ENCODE results near the gene ZFHX2. TPM values are rescaled to one million over a fixed set of nuclear protein-coding genes. Genes with fewer than 3 reads are reported as not detected.

Gene ZFHX2
- total RNA-seq, 1 donor, result 0.36 TPM

DNA sequence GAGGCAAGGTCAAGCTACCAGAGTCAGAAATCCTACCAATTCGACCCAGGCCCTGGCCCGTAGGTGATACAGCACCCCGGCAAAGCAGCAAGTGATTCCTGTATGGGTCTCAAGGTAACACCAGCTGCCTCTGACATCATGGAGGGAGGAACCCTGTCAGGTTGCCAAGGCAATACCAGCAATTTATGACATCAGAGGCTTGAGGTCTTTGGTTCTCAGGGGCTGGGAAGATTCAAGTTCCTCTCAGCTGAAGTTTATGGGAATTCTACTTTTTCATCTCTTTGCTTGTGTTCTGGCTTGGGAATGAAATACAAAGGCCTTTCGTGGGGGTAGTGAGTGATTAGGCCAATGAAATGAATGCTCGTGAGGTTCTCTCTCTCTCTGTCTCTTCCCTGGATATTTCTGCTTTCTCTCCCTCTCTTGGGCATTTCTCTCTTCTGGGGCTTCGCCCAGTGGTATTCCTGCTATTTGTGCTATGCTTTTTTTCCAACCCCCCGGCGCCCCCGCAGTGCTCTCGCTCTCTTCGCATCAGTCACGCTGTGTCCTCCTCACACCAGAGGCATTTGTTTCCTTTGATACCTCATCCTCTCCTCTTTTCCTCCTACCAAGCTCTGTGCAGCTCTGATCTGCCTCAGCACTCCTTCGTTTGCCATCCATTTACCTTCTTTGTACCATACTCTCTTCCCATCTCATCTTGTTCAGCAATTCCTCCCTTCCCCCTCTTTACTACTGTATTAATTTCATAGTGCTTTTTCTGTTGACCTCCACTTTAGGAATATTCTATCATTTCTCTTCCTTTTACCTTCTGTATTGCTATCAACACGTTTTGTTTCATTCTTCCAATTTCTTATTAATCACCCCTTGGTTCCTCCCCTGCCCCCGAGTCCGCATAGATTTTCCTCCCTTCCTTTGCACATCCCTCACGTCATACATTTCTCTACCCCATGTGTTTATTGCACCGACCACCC lies 2.9 kb downstream of the ZFHX2 start:
- no peak overlapping the region for H3K4me3 ChIP-seq (ENCODE audit: low read depth, low read length)
- TF ChIP-seq, protein P1, sequence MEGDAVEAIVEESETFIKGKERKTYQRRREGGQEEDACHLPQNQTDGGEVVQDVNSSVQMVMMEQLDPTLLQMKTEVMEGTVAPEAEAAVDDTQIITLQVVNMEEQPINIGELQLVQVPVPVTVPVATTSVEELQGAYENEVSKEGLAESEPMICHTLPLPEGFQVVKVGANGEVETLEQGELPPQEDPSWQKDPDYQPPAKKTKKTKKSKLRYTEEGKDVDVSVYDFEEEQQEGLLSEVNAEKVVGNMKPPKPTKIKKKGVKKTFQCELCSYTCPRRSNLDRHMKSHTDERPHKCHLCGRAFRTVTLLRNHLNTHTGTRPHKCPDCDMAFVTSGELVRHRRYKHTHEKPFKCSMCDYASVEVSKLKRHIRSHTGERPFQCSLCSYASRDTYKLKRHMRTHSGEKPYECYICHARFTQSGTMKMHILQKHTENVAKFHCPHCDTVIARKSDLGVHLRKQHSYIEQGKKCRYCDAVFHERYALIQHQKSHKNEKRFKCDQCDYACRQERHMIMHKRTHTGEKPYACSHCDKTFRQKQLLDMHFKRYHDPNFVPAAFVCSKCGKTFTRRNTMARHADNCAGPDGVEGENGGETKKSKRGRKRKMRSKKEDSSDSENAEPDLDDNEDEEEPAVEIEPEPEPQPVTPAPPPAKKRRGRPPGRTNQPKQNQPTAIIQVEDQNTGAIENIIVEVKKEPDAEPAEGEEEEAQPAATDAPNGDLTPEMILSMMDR (IDR thresholded peaks at IDR 0.05; ENCODE audit: insufficient read depth, low read length), result no peak
- no peak for DNase-seq (ENCODE audit: low read depth)

DNA sequence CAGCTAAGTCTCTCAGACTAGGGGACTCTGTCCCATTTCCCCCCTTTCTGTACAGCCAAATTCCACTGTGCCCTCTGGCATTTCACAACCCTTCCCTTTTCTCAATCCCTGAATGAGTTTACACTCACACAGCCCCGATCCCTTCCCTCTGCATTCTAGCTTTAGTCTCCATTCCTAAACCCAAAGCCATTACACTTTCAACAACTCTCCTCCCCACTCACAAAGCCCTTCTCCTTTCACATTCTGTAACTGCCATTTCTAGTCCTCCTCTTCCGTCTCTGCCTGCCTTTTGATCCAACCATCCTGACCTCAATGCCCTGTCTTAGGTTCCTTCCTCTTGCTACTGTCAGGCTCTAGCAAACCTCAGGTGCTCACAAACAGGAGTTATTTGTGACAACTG lies 3.6 kb downstream of the ZFHX2 start:
- DNase-seq (ENCODE audit: low read depth), result no peak
- H3K4me3 ChIP-seq (ENCODE audit: low read depth, low read length), result no peak overlapping the region
- TF ChIP-seq, protein P1 (IDR thresholded peaks at IDR 0.05; ENCODE audit: insufficient read depth, low read length), result no peak

DNA sequence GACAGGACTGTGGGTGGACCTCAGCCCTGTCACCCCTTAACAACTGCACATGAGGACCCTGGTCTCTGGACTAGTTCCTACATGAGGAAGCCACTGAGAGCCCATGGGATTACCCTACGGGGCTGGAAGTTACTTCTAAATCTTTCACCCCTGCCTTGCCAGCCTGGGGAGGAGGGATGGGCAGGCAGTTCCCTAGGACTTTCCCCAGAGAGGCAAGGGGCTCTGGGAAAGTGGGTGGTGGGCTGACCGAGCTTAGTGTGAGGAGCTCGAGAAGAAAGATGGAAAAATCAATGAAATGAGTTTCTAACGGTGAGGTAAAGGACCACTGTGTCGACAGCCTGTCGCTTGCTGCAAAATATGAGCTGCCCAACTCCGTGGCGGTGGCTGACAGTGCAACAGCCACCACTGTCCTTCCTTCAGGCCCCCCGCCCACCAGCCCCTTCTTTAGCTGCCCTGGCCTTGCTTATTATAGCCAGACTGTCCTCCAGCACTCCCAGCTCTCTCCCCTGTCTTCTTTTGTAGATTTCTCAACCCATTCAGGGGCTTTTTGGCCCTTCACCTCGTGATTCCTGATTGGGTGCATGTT lies 5.0 kb downstream of the ZFHX2 start:
- DNase-seq (ENCODE audit: low read depth), result no peak
- no peak overlapping the region for H3K4me3 ChIP-seq (ENCODE audit: low read depth, low read length)
- TF ChIP-seq, protein P1 (IDR thresholded peaks at IDR 0.05; ENCODE audit: insufficient read depth, low read length), result no peak

DNA sequence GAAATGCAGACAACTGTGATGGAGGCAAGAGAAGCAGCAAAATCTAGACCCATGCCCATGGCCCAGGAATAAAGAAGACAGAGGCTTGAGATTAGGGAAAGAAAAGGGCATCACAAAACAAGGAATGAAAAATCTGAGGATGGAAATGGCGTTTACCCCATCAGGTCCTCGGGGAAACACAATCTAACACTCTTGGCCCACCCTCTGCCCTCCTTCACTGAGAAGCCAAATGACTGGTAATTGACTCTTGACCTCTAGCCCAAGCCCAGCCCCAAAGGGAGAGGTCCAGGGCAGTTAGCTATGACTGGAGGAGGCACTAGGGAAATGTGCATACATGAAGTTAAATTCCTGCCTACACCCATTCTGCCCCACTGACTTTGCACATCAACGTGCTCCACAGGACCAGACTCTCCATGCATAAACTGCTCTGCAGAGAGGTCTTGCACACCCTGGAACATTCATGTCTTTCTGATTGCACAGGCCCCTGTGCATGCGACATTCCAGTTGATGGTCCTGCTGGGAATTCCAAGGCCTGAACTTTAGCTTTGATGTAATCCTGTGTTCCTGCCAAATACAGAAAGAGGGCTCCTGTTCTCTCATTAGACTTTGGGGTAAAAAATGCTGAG lies 5.7 kb downstream of the ZFHX2 start:
- no peak for DNase-seq (ENCODE audit: low read depth)
- H3K4me3 ChIP-seq (ENCODE audit: low read depth, low read length), result no peak overlapping the region
- TF ChIP-seq, protein P1 (IDR thresholded peaks at IDR 0.05; ENCODE audit: insufficient read depth, low read length), result no peak

DNA sequence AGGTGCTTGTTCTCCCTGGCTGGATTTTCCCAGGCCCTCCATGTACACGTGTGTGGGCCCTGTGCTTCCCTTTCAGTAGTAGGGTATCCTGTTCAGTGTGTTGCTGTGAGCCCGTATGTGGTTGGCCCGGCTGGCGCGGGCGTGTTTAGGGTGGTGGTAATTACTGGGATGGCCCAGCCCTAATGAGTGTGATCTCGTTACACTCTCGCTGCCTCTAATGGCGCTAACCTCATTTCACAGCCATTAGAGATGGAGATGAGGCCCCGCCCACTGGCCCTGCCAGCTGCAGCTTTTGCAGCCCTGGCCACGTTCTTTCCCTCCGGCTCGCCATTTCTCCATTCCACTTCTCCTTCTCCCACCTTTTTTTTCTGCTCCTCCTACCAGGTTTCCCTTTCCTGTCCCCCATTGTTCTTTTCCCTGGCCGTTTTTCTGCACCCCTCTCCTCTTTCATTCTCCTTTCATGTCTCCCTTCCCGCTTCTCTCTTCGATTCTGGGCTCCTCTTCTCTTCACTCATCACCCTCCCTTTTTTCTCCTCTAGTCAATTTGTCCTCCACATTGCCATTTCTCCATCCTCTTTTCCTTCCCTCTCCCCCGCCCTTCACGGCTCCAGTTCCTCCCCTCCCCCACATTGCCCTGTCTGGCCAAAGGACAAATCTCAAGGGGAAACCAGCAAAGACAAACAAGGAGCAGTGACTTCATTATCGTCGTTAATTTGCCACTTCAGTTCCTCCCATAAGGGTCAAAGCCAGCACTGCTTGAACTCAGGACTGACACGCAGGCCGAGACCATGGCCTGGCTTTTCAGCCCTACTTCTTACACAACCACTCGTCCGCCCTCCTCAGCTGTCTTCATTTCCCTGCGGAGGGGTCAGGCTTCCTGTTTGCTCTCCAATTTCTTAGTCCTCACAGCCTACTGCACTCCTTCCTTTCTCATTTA lies 6.8 kb downstream of the ZFHX2 start:
- no peak for DNase-seq (ENCODE audit: low read depth)
- no peak overlapping the region for H3K4me3 ChIP-seq (ENCODE audit: low read depth, low read length)
- TF ChIP-seq, protein P1 (IDR thresholded peaks at IDR 0.05; ENCODE audit: insufficient read depth, low read length), result no peak

DNA sequence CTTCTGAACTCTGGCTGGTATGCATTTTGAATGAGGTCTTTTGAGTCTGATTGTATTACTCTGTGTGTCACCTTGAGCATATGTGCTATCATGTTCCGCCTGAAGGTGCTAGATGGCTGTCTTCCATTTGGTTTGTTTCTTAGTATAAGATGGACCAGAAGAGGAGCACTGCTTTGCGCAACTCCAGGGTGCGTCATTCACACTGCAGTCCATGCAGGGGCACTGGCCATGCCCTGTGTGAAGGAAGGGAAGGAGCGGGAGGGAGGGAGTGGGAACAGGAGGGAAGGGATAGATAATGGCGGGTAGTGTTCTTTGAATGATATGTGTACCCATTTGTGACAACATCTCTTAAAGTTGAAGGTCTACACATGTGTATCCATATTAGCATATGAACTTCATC lies 8.2 kb downstream of the ZFHX2 start:
- TF ChIP-seq, protein P1 (IDR thresholded peaks at IDR 0.05; ENCODE audit: insufficient read depth, low read length), result no peak
- no peak for DNase-seq (ENCODE audit: low read depth)
- H3K4me3 ChIP-seq (ENCODE audit: low read depth, low read length), result no peak overlapping the region

All from fibroblast of the aortic adventitia (primary cell).